Measurements from ENCODE around the gene FRRS1. TPM values are rescaled to one million over a fixed set of nuclear protein-coding genes. Genes with fewer than 3 reads are reported as not detected.

FRRS1 gene
- total RNA-seq, 2 experiments from 2014 or later = 0.33 to 1.1 TPM

DNA sequence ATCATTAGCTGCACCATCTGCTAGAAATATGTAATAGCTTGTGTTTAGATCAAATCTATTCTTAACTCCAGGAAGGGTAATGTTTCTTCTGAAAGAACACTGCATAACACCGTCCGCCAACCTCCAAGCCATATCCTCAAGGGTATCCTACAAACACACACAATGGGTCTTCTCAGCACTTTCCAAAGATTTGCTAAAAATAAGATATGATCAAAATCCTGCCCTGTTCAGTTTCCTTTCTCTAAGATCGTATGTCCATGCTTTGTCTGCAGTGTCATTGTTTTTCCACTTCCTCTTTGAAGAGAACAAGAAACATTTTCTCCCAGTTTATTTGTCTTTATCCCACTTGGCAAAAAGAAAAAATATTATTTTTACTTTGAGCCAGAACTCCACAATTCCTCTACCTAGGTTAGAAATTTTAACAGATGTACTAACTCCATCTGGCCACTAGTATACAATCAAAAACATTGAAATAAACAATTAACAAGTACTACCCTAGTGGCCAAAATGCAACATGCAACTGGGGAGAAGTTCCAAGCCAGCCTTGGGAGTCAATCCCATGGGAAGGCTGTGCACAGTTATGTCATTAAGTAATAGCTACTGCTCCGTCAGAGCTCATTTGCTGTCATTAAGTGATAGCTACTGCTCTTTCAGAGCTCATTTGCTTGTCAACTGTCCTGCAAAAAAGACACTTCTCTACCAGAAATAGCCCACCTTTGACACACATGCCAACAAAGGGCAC lies 37.8 kb downstream of the FRRS1 start:
- Mint-ChIP-seq H3K4me3 (no peak overlapping the region), H3K36me3 (ENCODE audit: low read depth) (no peaks in the 10 kb centered on the region), H3K4me1 (ENCODE audit: low read depth) (no peaks in the 10 kb centered on the region), H3K27me3 (no peaks in the 10 kb centered on the region), H3K9me3 (no peaks in the 10 kb centered on the region), H3K27ac (no peak overlapping the region)
- intact Hi-C loops (cut with DNase I, micrococcal nuclease) = no loop called here
- no peaks in the 10 kb centered on the region for H3K9me3 ChIP-seq (ENCODE audit: control insufficient read depth in 1 of 2, insufficient read depth in 1 of 2, low read length in 2 of 2)
- ChIA-PET POLR2A (no interaction called here), CTCF (interaction anchor here (0.9 kb wide), 1 partner anchor 21 kb away, joined by 3 read pairs; no protein-coding TSS in a partner anchor)
- H3K27me3 ChIP-seq (ENCODE audit: control insufficient read depth in 1 of 2, insufficient read depth in 2 of 2, low read length in 2 of 2) = no peaks in the 10 kb centered on the region
- H3K27ac ChIP-seq (ENCODE audit: low read depth in 1 of 2, low read length in 2 of 2) = no peak overlapping the region
- DNase-seq = no peak
- no peaks in the 10 kb centered on the region for H3K36me3 ChIP-seq (ENCODE audit: insufficient read depth, low read length)
- no peak overlapping the region for H3K4me3 ChIP-seq (ENCODE audit: low read length)
- ATAC-seq (ENCODE audit: poor library complexity) = no peak
- no peak for TF ChIP-seq CTCF (IDR thresholded peaks at IDR 0.05)
- no peaks in the 10 kb centered on the region for H3K4me1 ChIP-seq (ENCODE audit: insufficient read depth, low read length)

- CTCF ChIA-PET = no interaction called here
- intact Hi-C loops (cut with DNase I, micrococcal nuclease) = no loop called here
- Histone ChIP-seq H3K9me3 (ENCODE audit: control insufficient read depth in 1 of 2, insufficient read depth in 1 of 2, low read length in 2 of 2) (no peaks in the 10 kb centered on the region), H3K36me3 (ENCODE audit: insufficient read depth, low read length) (no peaks in the 10 kb centered on the region), H3K27me3 (ENCODE audit: control insufficient read depth in 1 of 2, insufficient read depth in 2 of 2, low read length in 2 of 2) (no peaks in the 10 kb centered on the region), H3K4me3 (ENCODE audit: low read length) (no peak overlapping the region), H3K27ac (ENCODE audit: low read depth in 1 of 2, low read length in 2 of 2) (no peak overlapping the region), H3K4me1 (ENCODE audit: insufficient read depth, low read length) (no peaks in the 10 kb centered on the region)
- DNase-seq (no peak), ATAC-seq (ENCODE audit: poor library complexity) (no peak)
- POLR2A ChIA-PET = no interaction called here
- no peak for TF ChIP-seq CTCF (IDR thresholded peaks at IDR 0.05)
- H3K4me1 Mint-ChIP-seq (ENCODE audit: low read depth) = no peaks in the 10 kb centered on the region
- H3K27me3 Mint-ChIP-seq = no peaks in the 10 kb centered on the region
- H3K4me3 Mint-ChIP-seq = no peak overlapping the region
- no peaks in the 10 kb centered on the region for H3K9me3 Mint-ChIP-seq
- no peak overlapping the region for H3K27ac Mint-ChIP-seq
- H3K36me3 Mint-ChIP-seq (ENCODE audit: low read depth) = no peaks in the 10 kb centered on the region
Measured at GRCh38 chr1:99727575-99728185, 38.8 kb downstream of the FRRS1 start.

DNA sequence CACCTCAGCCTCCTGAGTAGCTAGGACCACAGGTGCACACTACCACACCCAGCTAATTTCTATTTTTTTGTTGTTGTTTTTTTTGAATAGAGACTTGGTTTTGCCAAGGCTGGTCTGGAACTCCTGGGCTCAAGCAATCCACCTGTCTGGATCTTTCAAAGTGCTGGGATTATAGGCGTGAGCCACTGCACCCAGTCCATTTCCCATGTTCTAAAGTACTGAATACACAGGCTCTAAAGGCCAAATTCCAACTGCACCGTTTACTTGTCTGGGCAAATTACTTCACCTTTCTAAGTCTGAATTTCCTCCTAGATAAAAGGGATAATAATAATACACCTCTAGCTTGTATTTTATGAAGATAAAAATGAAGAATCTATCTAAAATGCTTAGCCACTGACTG lies 39.6 kb downstream of the FRRS1 start:
- H3K36me3 Mint-ChIP-seq (ENCODE audit: low read depth) = no peaks in the 10 kb centered on the region

More for the DNA sequence above, 39.6 kb downstream of the FRRS1 start:
- Mint-ChIP-seq H3K9me3 (no peaks in the 10 kb centered on the region), H3K4me3 (no peak overlapping the region), H3K27ac (no peak overlapping the region), H3K4me1 (ENCODE audit: low read depth) (no peaks in the 10 kb centered on the region), H3K27me3 (no peaks in the 10 kb centered on the region)
- no peaks in the 10 kb centered on the region for H3K9me3 ChIP-seq (ENCODE audit: control insufficient read depth in 1 of 2, insufficient read depth in 1 of 2, low read length in 2 of 2)
- no peak overlapping the region for H3K27ac ChIP-seq (ENCODE audit: low read depth in 1 of 2, low read length in 2 of 2)
- intact Hi-C loops (cut with DNase I, micrococcal nuclease) = no loop called here
- no peaks in the 10 kb centered on the region for H3K4me1 ChIP-seq (ENCODE audit: insufficient read depth, low read length)
- H3K27me3 ChIP-seq (ENCODE audit: control insufficient read depth in 1 of 2, insufficient read depth in 2 of 2, low read length in 2 of 2) = no peaks in the 10 kb centered on the region
- TF ChIP-seq CTCF (IDR thresholded peaks at IDR 0.05) = no peak
- no peak for ATAC-seq (ENCODE audit: poor library complexity)
- H3K4me3 ChIP-seq (ENCODE audit: low read length) = no peak overlapping the region
- ChIA-PET POLR2A (no interaction called here), CTCF (no interaction called here)
- no peak for DNase-seq
- H3K36me3 ChIP-seq (ENCODE audit: insufficient read depth, low read length) = no peaks in the 10 kb centered on the region
